K562 (cell line): Measurements from ENCODE around the gene SSU72. TPM values are rescaled to one million over a fixed set of nuclear protein-coding genes. Genes with fewer than 3 reads are reported as not detected.
"Not testable (repeated sequence)": the region's sequence is repeated elsewhere in the genome, so short reads cannot be mapped to it uniquely, and the experiment has no call there.

ENCODE experiments used
- BCOR ChIP-seq: fragments of 450-650 bp; IDR thresholded peaks from 2 replicates; pipeline ENCODE4 v1.6.1; 2016
- CLOCK ChIP-seq: fragments of 250-450 bp; sonication (Bioruptor Pico); IDR thresholded peaks from 2 replicates; pipeline ENCODE4 v1.4.0; 2020; ENCODE audit warnings: mild to moderate bottlenecking, moderate library complexity, borderline replicate concordance
- CTBP1 ChIP-seq: fragments of 450-650 bp; IDR thresholded peaks from 2 replicates; pipeline ENCODE4 v1.6.1; 2016; ENCODE audit warnings: borderline replicate concordance
- CXXC5 ChIP-seq: fragments of 250-450 bp; sonication (Bioruptor Pico); IDR thresholded peaks from 2 replicates; pipeline ENCODE4 v1.8.0; 2022; ENCODE audit warnings: inconsistent platforms, mild to moderate bottlenecking, moderate library complexity
- NBN ChIP-seq: fragments of 450-650 bp; IDR thresholded peaks from 2 replicates; pipeline ENCODE4 v1.6.1; 2016; ENCODE audit warnings: low read depth, mild to moderate bottlenecking
- RCOR1 ChIP-seq, 2 experiments: IDR thresholded peaks; 2 replicates each; pipeline ENCODE4 v1.6.1; 2012; ENCODE audit warnings: low read depth in 2 of 2, low read length in 2 of 2, borderline replicate concordance in 1 of 2, improper control_type of control experiment in 1 of 2
- REST ChIP-seq, 2 experiments: fragments of 450-650 bp; formaldehyde crosslinking in 1 of 2; IDR thresholded peaks; 2 replicates each; pipeline versions ENCODE4 v1.4.0 to v1.6.1; 2014 to 2020; ENCODE audit warnings: mild to moderate bottlenecking in 2 of 2, borderline replicate concordance in 1 of 2, low read depth in 1 of 2
- ZBTB33 ChIP-seq: sonication (generic); formaldehyde crosslinking; IDR thresholded peaks from 2 replicates; pipeline ENCODE4 v1.8.1; 2023; ENCODE audit warnings: mild to moderate bottlenecking, missing genetic modification reagents
- ZFX ChIP-seq: sonication (generic); formaldehyde crosslinking; IDR thresholded peaks from 2 replicates; pipeline ENCODE4 v1.8.0; 2022; ENCODE audit warnings: mild to moderate bottlenecking, missing genetic modification reagents, moderate library complexity
- ZNF395 ChIP-seq: fragments of 200-800 bp; sonication (Bioruptor generic); IDR thresholded peaks from 2 replicates; pipeline ENCODE4 v1.6.1; 2017; ENCODE audit warnings: missing genetic modification characterization, missing compliant biosample characterization
- polyA plus RNA-seq, 8 experiments: library from polyadenylated mRNA; depleted of rRNA in 4 of 8; stranded (reverse) in 5 of 8; unstranded in 3 of 8; fragments of >200 nt; fragmentation: Nextera tagmentation in 2 of 8; fragmentation: Illumina TruSeq in 1 of 8; extraction: Ambion mirVana in 2 of 8; extraction: Trizol in 1 of 8; gene quantifications; 2 replicates each; pipeline versions ENCODE4 v1.2.1 to v1.2.3, GENCODE V29; 2011 to 2014; ENCODE audit warnings: inconsistent platforms in 1 of 8, missing spikeins in 1 of 8
- total RNA-seq, 7 experiments: library from RNA; depleted of rRNA in 6 of 7; stranded (reverse); fragments of >200 nt in 6 of 7; fragmentation: Illumina TruSeq in 2 of 7; extraction: Trizol in 2 of 7; gene quantifications; 2 replicates each; pipeline versions ENCODE4 v1.2.1 to v1.2.3, GENCODE V29; 2011 to 2021; ENCODE audit warnings: low replicate concordance in 1 of 7

Gene SSU72
- total and polyA plus RNA-seq, 9 of the 15 experiments (the other 6 are each of a cell fraction or from before 2014, with no cell fraction given): 70.8 to 201 (median 94.6) TPM

- TF ChIP-seq ZFX (CRISPR knock-in tag) (peak; percentile 84), CXXC5 (CRISPR knock-in tag) (peak; percentile 75), CLOCK (CRISPR knock-in tag) (peak; percentile 74; the same call in 1 of the 2 replicates), REST (IDR thresholded peaks at IDR 0.05; ENCODE audit: borderline replicate concordance) (peak; percentile 75), NBN (peak; percentile 73), CTBP1 (peak; percentile 92), RCOR1 (IDR thresholded peaks at IDR 0.05; ENCODE audit: borderline replicate concordance in 1 of 2, low read depth in 2 of 2, low read length in 2 of 2) (peak in 1 of 2 experiments; percentile 27; a peak in 1 of 4 replicates), ZNF395 (CRISPR knock-in tag) (peak; percentile 65; the same call in 1 of the 2 replicates), ZBTB33 (CRISPR knock-in tag) (peak; percentile 48; the same call in 1 of the 2 replicates), BCOR (peak; percentile 72)
- not testable (repeated sequence) for TF ChIP-seq REST (CRISPR knock-in tag; IDR thresholded peaks at IDR 0.05; ENCODE audit: low read depth)
Observed at GRCh38 chr1:1504777-1505365, 69.8 kb downstream of the SSU72 start (continued).
